Panc1 (cell line): Measurements from ENCODE around the gene LPIN3. TPM values are rescaled to one million over a fixed set of nuclear protein-coding genes. Genes with fewer than 3 reads are reported as not detected.

Source experiments
- ATAC-seq: fragments of 200-7000 bp; cut with Tn5 transposase; 2 replicates; pipeline ENCODE4 v1.9.1; 2020; ENCODE audit warnings: mild to moderate bottlenecking, moderate library complexity
- BruUV-seq: library from RNA; stranded (reverse); fragments of 400-500 nt; replicated peaks from 2 replicates; lab custom pipeline; 2021; lab: Mats Ljungman, UMichigan
- CTCF ChIA-PET: fragments of 300-600 bp; sonication (Branson Sonifier 250); formaldehyde crosslinking; loops from one replicate; lab custom pipeline; 2022; ENCODE audit warnings: antibody characterized with exemption; lab: Charles Lee
- POLR2A ChIA-PET: fragments of 300-600 bp; sonication (Branson Sonifier 250); formaldehyde crosslinking; loops from one replicate; lab custom pipeline; 2022; ENCODE audit warnings: antibody characterized with exemption; lab: Charles Lee
- DNase-seq: peaks from one replicate; pipeline ENCODE4 v3.0.0-alpha.2; 2010; ENCODE audit warnings: low read depth, low spot score
- H3K27ac ChIP-seq: 2 replicates; pipeline ENCODE4 v1.5.1; 2011; ENCODE audit warnings: mild to moderate bottlenecking, low read length, inconsistent platforms
- H3K27me3 ChIP-seq: fragments of 200-500 bp; sonication (Bioruptor generic); 2 replicates; pipeline ENCODE4 v1.6.0; 2014; ENCODE audit warnings: low read length, inconsistent platforms; ENCODE audit not compliant: control insufficient read depth, insufficient read depth
- H3K36me3 ChIP-seq: fragments of 200-500 bp; sonication (Bioruptor generic); 2 replicates; pipeline ENCODE4 v1.5.1; 2014; ENCODE audit warnings: inconsistent platforms, mild to moderate bottlenecking, low read length, moderate library complexity; ENCODE audit not compliant: control insufficient read depth, insufficient read depth
- H3K4me1 ChIP-seq: 2 replicates; pipeline ENCODE4 v1.5.1; 2011; ENCODE audit warnings: inconsistent platforms, mild to moderate bottlenecking, low read length, moderate library complexity; ENCODE audit not compliant: control insufficient read depth, insufficient read depth
- H3K4me3 ChIP-seq, 2 experiments: 2 replicates each; pipeline ENCODE4 v1.5.1; 2011 to 2012; ENCODE audit warnings: low read depth in 2 of 2, low read length in 2 of 2, mild to moderate bottlenecking in 2 of 2, inconsistent platforms in 1 of 2, moderate library complexity in 1 of 2
- H3K9me3 ChIP-seq: fragments of 200-500 bp; sonication (Bioruptor generic); 2 replicates; pipeline ENCODE4 v1.5.1; 2014; ENCODE audit warnings: low read depth, mild to moderate bottlenecking, inconsistent platforms, low read length, moderate library complexity; ENCODE audit not compliant: control insufficient read depth, insufficient read depth
- CTCF ChIP-seq: fragments of 450-650 bp; IDR thresholded peaks from 2 replicates; pipeline ENCODE4 v1.5.1; 2017; ENCODE audit warnings: mild to moderate bottlenecking
- POLR2AphosphoS5 ChIP-seq: IDR thresholded peaks from 2 replicates; pipeline ENCODE4 v1.6.1; 2012; ENCODE audit warnings: mild to moderate bottlenecking, low read depth, low read length, moderate library complexity
- SIN3A ChIP-seq: IDR thresholded peaks from 2 replicates; pipeline ENCODE4 v1.6.1; 2012; ENCODE audit warnings: low read depth, mild to moderate bottlenecking, low read length, moderate library complexity, borderline replicate concordance; ENCODE audit not compliant: insufficient read depth
- TCF7L2 ChIP-seq: IDR thresholded peaks from 2 replicates; pipeline ENCODE4 v1.6.1; 2011; ENCODE audit warnings: mild to moderate bottlenecking, low read depth, low read length, inconsistent platforms
- in situ Hi-C: cut with HindIII; loops from 2 replicates; pipeline ENCODE4 v1.10.0; 2016; ENCODE audit warnings: low sequenced_read_pairs, low pct_unique_long_range_greater_than_20kb
- intact Hi-C: fragments of 100-400 bp; cut with micrococcal nuclease; formaldehyde crosslinking; loops from one replicate; pipeline ENCODE4 v1.10.0; 2022; ENCODE audit not compliant: unreplicated experiment
- total RNA-seq: library from RNA; stranded (reverse); gene quantifications from one replicate; pipeline ENCODE4 v1.2.1, GENCODE V29; 2021; ENCODE audit not compliant: unreplicated experiment
- TF ChIP-seq, protein P1 (sequence below), 2 experiments: IDR thresholded peaks; 2 replicates each; pipeline ENCODE4 v1.6.1; 2011 to 2012; ENCODE audit warnings: low read depth in 2 of 2, control low read depth in 1 of 2, low read length in 1 of 2, mild to moderate bottlenecking in 1 of 2, moderate library complexity in 1 of 2; ENCODE audit not compliant: insufficient read depth in 1 of 2

LPIN3 gene
- total RNA-seq, 1 experiment from 2014 or later, result 21.0 TPM

DNA sequence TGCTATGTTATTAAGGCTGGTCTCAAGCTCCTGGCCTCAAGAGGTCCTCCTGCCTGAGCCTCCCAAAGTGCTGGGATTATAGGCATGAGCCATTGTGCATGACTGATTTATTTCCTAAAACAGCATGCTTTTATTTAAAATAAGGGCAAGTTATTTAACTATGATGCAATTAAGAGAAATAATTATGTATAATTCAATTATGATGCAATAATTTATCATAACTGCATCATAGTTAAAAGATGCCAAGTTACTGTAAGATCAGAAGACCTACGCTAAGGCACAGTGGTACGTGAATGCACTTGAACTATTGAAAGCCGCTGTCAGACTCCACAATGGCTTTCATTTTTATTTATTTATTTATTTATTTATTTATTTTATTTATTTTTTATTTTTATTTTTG, 50.3 kb downstream of the LPIN3 start:
- Histone ChIP-seq H3K27me3 (no peaks in the 10 kb centered on the region), H3K4me3 (no peak overlapping the region), H3K36me3 (no peaks in the 10 kb centered on the region), H3K9me3 (no peaks in the 10 kb centered on the region), H3K27ac (no peak overlapping the region), H3K4me1 (peaks cover 11% of the 10 kb centered on the region)
- BruUV-seq, result no TSS peak
- no peak for DNase-seq
- POLR2A ChIA-PET, result no interaction called here
- TF ChIP-seq TCF7L2 (no peak), SIN3A (no peak), POLR2AphosphoS5 (no peak), CTCF (no peak)
- TF ChIP-seq, protein P1, sequence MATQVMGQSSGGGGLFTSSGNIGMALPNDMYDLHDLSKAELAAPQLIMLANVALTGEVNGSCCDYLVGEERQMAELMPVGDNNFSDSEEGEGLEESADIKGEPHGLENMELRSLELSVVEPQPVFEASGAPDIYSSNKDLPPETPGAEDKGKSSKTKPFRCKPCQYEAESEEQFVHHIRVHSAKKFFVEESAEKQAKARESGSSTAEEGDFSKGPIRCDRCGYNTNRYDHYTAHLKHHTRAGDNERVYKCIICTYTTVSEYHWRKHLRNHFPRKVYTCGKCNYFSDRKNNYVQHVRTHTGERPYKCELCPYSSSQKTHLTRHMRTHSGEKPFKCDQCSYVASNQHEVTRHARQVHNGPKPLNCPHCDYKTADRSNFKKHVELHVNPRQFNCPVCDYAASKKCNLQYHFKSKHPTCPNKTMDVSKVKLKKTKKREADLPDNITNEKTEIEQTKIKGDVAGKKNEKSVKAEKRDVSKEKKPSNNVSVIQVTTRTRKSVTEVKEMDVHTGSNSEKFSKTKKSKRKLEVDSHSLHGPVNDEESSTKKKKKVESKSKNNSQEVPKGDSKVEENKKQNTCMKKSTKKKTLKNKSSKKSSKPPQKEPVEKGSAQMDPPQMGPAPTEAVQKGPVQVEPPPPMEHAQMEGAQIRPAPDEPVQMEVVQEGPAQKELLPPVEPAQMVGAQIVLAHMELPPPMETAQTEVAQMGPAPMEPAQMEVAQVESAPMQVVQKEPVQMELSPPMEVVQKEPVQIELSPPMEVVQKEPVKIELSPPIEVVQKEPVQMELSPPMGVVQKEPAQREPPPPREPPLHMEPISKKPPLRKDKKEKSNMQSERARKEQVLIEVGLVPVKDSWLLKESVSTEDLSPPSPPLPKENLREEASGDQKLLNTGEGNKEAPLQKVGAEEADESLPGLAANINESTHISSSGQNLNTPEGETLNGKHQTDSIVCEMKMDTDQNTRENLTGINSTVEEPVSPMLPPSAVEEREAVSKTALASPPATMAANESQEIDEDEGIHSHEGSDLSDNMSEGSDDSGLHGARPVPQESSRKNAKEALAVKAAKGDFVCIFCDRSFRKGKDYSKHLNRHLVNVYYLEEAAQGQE (IDR thresholded peaks at IDR 0.05; ENCODE audit: insufficient read depth in 1 of 2, low read depth in 2 of 2, low read length in 1 of 2), result no peak
- no peak for ATAC-seq
- CTCF ChIA-PET, result no interaction called here
- in situ Hi-C loops (no loop called here), intact Hi-C loops (no loop called here)

DNA sequence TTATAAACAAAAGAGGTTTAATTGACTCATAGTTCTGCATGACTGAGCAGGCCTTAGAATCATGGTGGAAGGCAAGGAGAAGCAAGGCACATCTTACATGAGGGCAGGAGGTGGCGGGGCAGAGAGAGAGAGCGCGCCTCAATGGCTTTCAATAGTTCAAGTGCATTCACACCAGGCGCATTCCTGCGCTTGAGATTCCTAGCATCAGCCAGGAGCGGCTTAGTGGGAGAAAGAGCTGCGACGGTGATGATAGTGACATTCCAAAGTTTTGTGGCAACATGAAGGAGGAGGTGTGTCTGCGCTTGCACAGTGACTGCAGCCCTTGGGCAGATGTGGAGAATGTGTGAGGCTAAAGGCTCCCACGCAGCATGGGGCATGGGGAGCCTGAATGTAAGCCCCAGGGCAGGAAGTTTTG, 51.0 kb downstream of the LPIN3 start:
- DNase-seq, result no peak
- ChIA-PET POLR2A (no interaction called here), CTCF (no interaction called here)
- Histone ChIP-seq H3K36me3 (no peaks in the 10 kb centered on the region), H3K4me1 (peaks cover 11% of the 10 kb centered on the region), H3K27me3 (no peaks in the 10 kb centered on the region), H3K4me3 (no peak overlapping the region), H3K9me3 (no peaks in the 10 kb centered on the region), H3K27ac (no peak overlapping the region)
- TF ChIP-seq TCF7L2 (no peak), CTCF (no peak), SIN3A (no peak), POLR2AphosphoS5 (no peak)
- TF ChIP-seq, protein P1 (IDR thresholded peaks at IDR 0.05; ENCODE audit: insufficient read depth in 1 of 2, low read depth in 2 of 2, low read length in 1 of 2), result no peak
- intact Hi-C loops (no loop called here), in situ Hi-C loops (no loop called here)
- no TSS peak for BruUV-seq
- ATAC-seq, result no peak
